ENCODE measurements around the gene FNDC3B.

DNA sequence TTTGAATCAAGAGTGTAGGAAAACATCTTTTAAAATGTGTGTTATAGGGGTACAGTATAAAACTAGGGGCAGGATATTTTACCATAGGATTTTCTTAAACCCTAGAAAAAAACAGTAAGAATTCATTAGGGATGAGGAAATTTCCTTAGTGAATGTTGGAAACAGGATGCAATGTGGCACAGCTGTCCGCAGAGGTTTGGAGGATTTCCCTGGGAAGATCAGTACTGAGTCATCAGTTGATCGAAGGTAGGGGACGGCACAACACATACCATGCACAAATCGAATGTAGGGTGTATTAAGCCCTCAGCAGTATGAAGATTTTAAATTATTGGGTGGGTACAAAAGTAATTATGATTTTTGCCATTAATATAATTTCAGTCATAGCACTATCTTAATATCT is 49.9 kb downstream of the FNDC3B start:
- TF ChIP-seq CTCF (IDR thresholded peaks at IDR 0.05) (no peak), SIN3A (IDR thresholded peaks at IDR 0.05; ENCODE audit: borderline replicate concordance, insufficient read depth, low read depth, low read length) (no peak), POLR2AphosphoS5 (IDR thresholded peaks at IDR 0.05; ENCODE audit: low read depth, low read length) (no peak), TCF7L2 (IDR thresholded peaks at IDR 0.05; ENCODE audit: low read depth, low read length) (no peak)
- TF ChIP-seq, protein P1, sequence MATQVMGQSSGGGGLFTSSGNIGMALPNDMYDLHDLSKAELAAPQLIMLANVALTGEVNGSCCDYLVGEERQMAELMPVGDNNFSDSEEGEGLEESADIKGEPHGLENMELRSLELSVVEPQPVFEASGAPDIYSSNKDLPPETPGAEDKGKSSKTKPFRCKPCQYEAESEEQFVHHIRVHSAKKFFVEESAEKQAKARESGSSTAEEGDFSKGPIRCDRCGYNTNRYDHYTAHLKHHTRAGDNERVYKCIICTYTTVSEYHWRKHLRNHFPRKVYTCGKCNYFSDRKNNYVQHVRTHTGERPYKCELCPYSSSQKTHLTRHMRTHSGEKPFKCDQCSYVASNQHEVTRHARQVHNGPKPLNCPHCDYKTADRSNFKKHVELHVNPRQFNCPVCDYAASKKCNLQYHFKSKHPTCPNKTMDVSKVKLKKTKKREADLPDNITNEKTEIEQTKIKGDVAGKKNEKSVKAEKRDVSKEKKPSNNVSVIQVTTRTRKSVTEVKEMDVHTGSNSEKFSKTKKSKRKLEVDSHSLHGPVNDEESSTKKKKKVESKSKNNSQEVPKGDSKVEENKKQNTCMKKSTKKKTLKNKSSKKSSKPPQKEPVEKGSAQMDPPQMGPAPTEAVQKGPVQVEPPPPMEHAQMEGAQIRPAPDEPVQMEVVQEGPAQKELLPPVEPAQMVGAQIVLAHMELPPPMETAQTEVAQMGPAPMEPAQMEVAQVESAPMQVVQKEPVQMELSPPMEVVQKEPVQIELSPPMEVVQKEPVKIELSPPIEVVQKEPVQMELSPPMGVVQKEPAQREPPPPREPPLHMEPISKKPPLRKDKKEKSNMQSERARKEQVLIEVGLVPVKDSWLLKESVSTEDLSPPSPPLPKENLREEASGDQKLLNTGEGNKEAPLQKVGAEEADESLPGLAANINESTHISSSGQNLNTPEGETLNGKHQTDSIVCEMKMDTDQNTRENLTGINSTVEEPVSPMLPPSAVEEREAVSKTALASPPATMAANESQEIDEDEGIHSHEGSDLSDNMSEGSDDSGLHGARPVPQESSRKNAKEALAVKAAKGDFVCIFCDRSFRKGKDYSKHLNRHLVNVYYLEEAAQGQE (IDR thresholded peaks at IDR 0.05; ENCODE audit: insufficient read depth in 1 of 2, low read depth in 2 of 2, low read length in 1 of 2): no peak
